WTC11 (cell line): ENCODE data around the gene FGFRL1.

Experiments
- CTCF ChIP-seq: fragments of 200-600 bp; IDR thresholded peaks from 2 replicates; pipeline ENCODE4 v1.8.0; 2022; ENCODE audit warnings: antibody characterized with exemption
- FOXP1 ChIP-seq: sonication (generic); formaldehyde crosslinking; IDR thresholded peaks from 2 replicates; pipeline ENCODE4 v1.8.0; 2022; ENCODE audit warnings: missing genetic modification reagents, mild to moderate bottlenecking, moderate library complexity, borderline replicate concordance
- USF1 ChIP-seq: sonication (generic); formaldehyde crosslinking; IDR thresholded peaks from 2 replicates; pipeline ENCODE4 v1.8.0; 2022; ENCODE audit warnings: mild to moderate bottlenecking, missing genetic modification reagents

- no peak for TF ChIP-seq FOXP1 (CRISPR knock-in tag)
- no peak for TF ChIP-seq USF1 (CRISPR knock-in tag)
- TF ChIP-seq CTCF: no peak
These were observed 9.8 kb upstream of the FGFRL1 start for GRCh38 chr4:1001561-1002130.
